ENCODE measurements around the gene SLC30A1. TPM values are rescaled to one million over a fixed set of nuclear protein-coding genes. Genes with fewer than 3 reads are reported as not detected.

The SLC30A1 gene
- total RNA-seq, 4 donors from 2014 or later: 12.8 to 44.7 (median 19.1) TPM

- DNase-seq: no peak
- H3K9me3 ChIP-seq: no peaks in the 10 kb centered on the region
- H3K4me3 ChIP-seq: no peak overlapping the region
Observed at GRCh38 chr1:211603713-211604112, 24.8 kb upstream of the SLC30A1 start.

GRCh38 chr1:211603191-211603701 lies 24.3 kb upstream of the SLC30A1 start:
- Histone ChIP-seq H3K27me3 (no peaks in the 10 kb centered on the region), H3K4me1 (no peaks in the 10 kb centered on the region), H3K9me3 (no peaks in the 10 kb centered on the region), H3K4me3 (no peak overlapping the region), H3K36me3 (no peaks in the 10 kb centered on the region), H3K27ac (no peak overlapping the region)
- intact Hi-C loops (cut with DNase I; ENCODE audit: low total_unique reads): no loop called here
- TF ChIP-seq CTCF (IDR thresholded peaks at IDR 0.05) (no peak), POLR2A (IDR thresholded peaks at IDR 0.05) (no peak)
- DNase-seq: no peak

More at GRCh38 chr1:211603713-211604112, 24.8 kb upstream of the SLC30A1 start:
- no peaks in the 10 kb centered on the region for H3K27me3 ChIP-seq
- TF ChIP-seq CTCF (IDR thresholded peaks at IDR 0.05) (no peak), POLR2A (IDR thresholded peaks at IDR 0.05) (no peak)
- intact Hi-C loops (cut with DNase I; ENCODE audit: low total_unique reads): no loop called here
- H3K27ac ChIP-seq: no peak overlapping the region
- H3K4me1 ChIP-seq: no peaks in the 10 kb centered on the region
- H3K36me3 ChIP-seq: no peaks in the 10 kb centered on the region

DNA sequence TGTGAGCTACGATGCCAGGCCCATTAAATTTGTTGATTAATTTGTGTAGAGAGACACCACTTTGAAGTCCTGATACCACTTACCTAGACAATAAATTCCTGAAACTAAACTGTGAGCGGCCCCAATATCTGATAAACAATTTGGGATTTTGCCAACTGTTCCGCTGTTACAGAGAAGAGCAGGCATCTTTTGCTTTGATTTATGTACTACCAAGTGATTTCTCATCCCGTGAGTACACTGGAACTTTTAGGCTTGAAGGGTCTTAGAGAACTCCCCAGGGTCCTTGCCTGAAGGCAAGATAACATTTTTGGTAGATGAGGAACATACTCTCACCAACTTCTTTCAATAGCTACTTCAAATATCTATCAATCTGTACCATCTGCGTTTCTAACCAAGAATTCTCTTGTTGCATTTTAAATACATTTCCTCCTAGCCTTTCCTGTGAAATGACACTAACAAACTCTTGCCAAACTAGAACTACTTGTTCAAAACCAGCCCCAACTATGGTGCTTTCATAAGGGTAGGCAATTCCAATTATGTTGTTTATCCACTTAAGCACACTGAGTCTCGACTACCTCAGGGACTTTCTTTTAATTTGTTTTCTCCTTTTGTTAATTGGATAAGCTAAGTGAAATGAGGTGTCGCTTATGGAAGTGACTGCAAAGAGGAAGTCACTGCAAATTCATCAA lies 23.2 kb upstream of the SLC30A1 start:
- Histone ChIP-seq H3K9me3 (no peaks in the 10 kb centered on the region), H3K4me1 (no peaks in the 10 kb centered on the region), H3K27ac (no peak overlapping the region), H3K36me3 (no peaks in the 10 kb centered on the region), H3K27me3 (no peaks in the 10 kb centered on the region), H3K4me3 (no peak overlapping the region)
- no peak for DNase-seq
- intact Hi-C loops (cut with DNase I; ENCODE audit: low total_unique reads): no loop called here
- TF ChIP-seq POLR2A (IDR thresholded peaks at IDR 0.05) (no peak), CTCF (IDR thresholded peaks at IDR 0.05) (no peak)

DNA sequence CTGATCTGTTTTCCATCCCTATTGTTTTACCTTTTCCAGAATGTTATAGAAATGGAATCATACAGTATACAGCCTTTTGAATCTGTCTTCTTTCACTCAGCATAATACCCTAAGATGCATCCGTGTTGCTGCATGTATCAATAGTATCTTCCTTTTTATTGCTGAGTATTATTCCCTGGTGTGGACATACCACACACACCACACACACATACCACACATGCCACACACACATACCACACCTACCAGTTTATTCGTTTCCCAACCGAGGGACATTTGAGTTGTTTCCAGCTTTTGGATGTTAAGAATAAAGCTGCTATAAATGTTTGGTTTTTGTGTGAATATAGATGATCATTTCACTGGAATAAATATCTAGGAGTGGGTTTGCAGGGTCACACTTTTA lies 22.2 kb upstream of the SLC30A1 start:
- Histone ChIP-seq H3K4me1 (no peaks in the 10 kb centered on the region), H3K4me3 (no peak overlapping the region), H3K27me3 (no peaks in the 10 kb centered on the region), H3K27ac (no peak overlapping the region), H3K9me3 (no peaks in the 10 kb centered on the region), H3K36me3 (no peaks in the 10 kb centered on the region)
- TF ChIP-seq POLR2A (IDR thresholded peaks at IDR 0.05) (no peak), CTCF (IDR thresholded peaks at IDR 0.05) (no peak)
- no peak for DNase-seq
- intact Hi-C loops (cut with DNase I; ENCODE audit: low total_unique reads): no loop called here

DNA sequence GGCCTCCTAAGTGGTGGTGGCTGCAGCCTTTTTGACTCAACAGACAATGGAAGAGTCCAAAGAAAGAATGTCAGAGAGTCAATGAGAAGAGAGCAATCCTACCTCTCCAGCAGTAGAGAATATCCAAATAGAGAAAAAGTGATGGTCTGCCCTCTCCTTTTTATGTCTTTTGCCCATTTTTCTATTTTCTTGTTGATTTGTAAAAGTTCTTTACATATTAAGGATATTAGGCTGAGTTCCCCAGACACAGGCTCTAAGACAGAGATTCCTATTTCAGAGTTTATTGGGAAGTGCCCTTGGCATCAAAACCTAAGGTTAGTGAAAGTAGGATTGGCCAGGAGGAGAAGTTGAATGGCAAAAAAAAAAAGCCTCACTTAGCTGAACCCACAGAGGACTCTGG lies 20.3 kb upstream of the SLC30A1 start:
- H3K27ac ChIP-seq: no peak overlapping the region
- no peak overlapping the region for H3K4me3 ChIP-seq
- no peaks in the 10 kb centered on the region for H3K4me1 ChIP-seq
- intact Hi-C loops (cut with DNase I; ENCODE audit: low total_unique reads): no loop called here
- DNase-seq: no peak
- H3K27me3 ChIP-seq: no peaks in the 10 kb centered on the region
- H3K36me3 ChIP-seq: no peaks in the 10 kb centered on the region
- H3K9me3 ChIP-seq: no peaks in the 10 kb centered on the region
- TF ChIP-seq POLR2A (IDR thresholded peaks at IDR 0.05) (no peak), CTCF (IDR thresholded peaks at IDR 0.05) (no peak)

All from uterus (tissue), 4 donors.